ENCODE results near the gene RRP15. TPM values are rescaled to one million over a fixed set of nuclear protein-coding genes. Genes with fewer than 3 reads are reported as not detected.

Gene RRP15
- total RNA-seq, 2 donors from 2014 or later: 10.9 to 25.3 TPM

Other genes starting within 250 kb of the RRP15 start
- not detected for gene TGFB2, start 60.0 kb downstream of the RRP15 start, total RNA-seq

Data from activated T-helper 17 cell treated with anti-CD3 and anti-CD28 coated beads, Interleukin-2, amount 50 U/mL, for 72 hours (primary cell).